GM12878 (cell line): ENCODE results near the gene GID4.

Experiments
- ATF7 ChIP-seq: fragments of 450-650 bp; IDR thresholded peaks from 2 replicates; pipeline ENCODE4 v1.6.1; 2016; ENCODE audit warnings: low read depth, mild to moderate bottlenecking
- FOXM1 ChIP-seq: IDR thresholded peaks from 2 replicates; pipeline ENCODE4 v1.6.1; 2012; ENCODE audit warnings: low read depth, mild to moderate bottlenecking, inconsistent platforms, low read length, moderate library complexity
- GABPA ChIP-seq: IDR thresholded peaks from 2 replicates; pipeline ENCODE4 v1.6.1; 2014; ENCODE audit warnings: antibody characterized with exemption, low read depth, mild to moderate bottlenecking, inconsistent platforms
- HDAC2 ChIP-seq: fragments of 200-600 bp; sonication (generic); IDR thresholded peaks from 2 replicates; pipeline ENCODE4 v1.6.1; 2017
- JUNB ChIP-seq: IDR thresholded peaks from 2 replicates; pipeline ENCODE4 v1.6.1; 2016; ENCODE audit warnings: antibody characterized with exemption, mild to moderate bottlenecking
- MTA3 ChIP-seq: IDR thresholded peaks from 2 replicates; pipeline ENCODE4 v1.6.1; 2012; ENCODE audit warnings: low read length, inconsistent platforms, borderline replicate concordance
- NFIC ChIP-seq: IDR thresholded peaks from 2 replicates; pipeline ENCODE4 v1.6.1; 2012; ENCODE audit warnings: low read depth, mild to moderate bottlenecking, inconsistent platforms, low read length, moderate library complexity
- POLR2A ChIP-seq: IDR thresholded peaks from 2 replicates; pipeline ENCODE4 v1.6.1; 2011; ENCODE audit warnings: low read depth, mild to moderate bottlenecking, low read length
- SUZ12 ChIP-seq: fragments of 200-600 bp; sonication (generic); IDR thresholded peaks from one replicate; pipeline ENCODE4 v1.6.1; 2018; ENCODE audit warnings: antibody characterized with exemption, mild to moderate bottlenecking; ENCODE audit not compliant: unreplicated experiment
- TF ChIP-seq, protein P1 (sequence below): fragments of 150-350 bp; IDR thresholded peaks from 2 replicates; pipeline ENCODE4 v1.6.1; 2016; ENCODE audit warnings: low read depth, low read length
- TF ChIP-seq, protein P2 (sequence below): IDR thresholded peaks from 2 replicates; pipeline ENCODE4 v1.6.1; 2012; ENCODE audit warnings: mild to moderate bottlenecking, low read depth, low read length
- TF ChIP-seq, protein P3 (sequence below): IDR thresholded peaks from 2 replicates; pipeline ENCODE4 v1.6.1; 2012; ENCODE audit warnings: low read depth, low read length, improper control_type of control experiment
- TF ChIP-seq, protein P4 (sequence below), 3 experiments: IDR thresholded peaks in 2 of 3; conservative IDR thresholded peaks in 1 of 3; 2 replicates each; pipeline ENCODE4 v1.5.1; 2011; ENCODE audit warnings: low read depth in 3 of 3, low read length in 3 of 3, mild to moderate bottlenecking in 3 of 3, control low read depth in 2 of 3, moderate library complexity in 2 of 3, inconsistent platforms in 1 of 3, mixed read lengths in 1 of 3; ENCODE audit not compliant: control insufficient read depth in 2 of 3, insufficient read depth in 1 of 3; ENCODE audit errors: extremely low read depth in 1 of 3

DNA sequence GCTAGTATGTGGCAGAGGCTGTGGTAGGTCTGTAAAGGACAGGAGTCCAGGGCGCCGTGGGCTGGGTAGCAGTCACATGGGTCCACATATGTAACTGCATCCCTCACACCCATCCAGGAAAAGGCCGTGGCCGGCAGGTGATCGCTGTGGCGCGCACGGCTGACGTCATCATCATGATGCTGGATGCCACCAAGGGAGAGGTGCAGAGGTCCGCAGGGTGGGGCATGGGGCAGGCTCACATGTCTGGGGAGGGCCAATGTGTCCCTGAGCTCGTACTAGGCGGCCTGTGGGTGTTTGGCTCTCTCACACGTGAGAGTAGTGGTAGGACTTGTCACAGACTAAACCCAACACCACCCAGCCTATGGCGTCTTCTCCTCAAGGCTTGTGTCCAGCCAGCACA is 60.3 kb downstream of the GID4 start:
- TF ChIP-seq SUZ12: no peak
- TF ChIP-seq, protein P1, sequence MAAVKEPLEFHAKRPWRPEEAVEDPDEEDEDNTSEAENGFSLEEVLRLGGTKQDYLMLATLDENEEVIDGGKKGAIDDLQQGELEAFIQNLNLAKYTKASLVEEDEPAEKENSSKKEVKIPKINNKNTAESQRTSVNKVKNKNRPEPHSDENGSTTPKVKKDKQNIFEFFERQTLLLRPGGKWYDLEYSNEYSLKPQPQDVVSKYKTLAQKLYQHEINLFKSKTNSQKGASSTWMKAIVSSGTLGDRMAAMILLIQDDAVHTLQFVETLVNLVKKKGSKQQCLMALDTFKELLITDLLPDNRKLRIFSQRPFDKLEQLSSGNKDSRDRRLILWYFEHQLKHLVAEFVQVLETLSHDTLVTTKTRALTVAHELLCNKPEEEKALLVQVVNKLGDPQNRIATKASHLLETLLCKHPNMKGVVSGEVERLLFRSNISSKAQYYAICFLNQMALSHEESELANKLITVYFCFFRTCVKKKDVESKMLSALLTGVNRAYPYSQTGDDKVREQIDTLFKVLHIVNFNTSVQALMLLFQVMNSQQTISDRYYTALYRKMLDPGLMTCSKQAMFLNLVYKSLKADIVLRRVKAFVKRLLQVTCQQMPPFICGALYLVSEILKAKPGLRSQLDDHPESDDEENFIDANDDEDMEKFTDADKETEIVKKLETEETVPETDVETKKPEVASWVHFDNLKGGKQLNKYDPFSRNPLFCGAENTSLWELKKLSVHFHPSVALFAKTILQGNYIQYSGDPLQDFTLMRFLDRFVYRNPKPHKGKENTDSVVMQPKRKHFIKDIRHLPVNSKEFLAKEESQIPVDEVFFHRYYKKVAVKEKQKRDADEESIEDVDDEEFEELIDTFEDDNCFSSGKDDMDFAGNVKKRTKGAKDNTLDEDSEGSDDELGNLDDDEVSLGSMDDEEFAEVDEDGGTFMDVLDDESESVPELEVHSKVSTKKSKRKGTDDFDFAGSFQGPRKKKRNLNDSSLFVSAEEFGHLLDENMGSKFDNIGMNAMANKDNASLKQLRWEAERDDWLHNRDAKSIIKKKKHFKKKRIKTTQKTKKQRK: no peak
- no peak for TF ChIP-seq JUNB
- no peak for TF ChIP-seq ATF7
- no peak for TF ChIP-seq NFIC
- TF ChIP-seq GABPA: no peak
- TF ChIP-seq, protein P2, sequence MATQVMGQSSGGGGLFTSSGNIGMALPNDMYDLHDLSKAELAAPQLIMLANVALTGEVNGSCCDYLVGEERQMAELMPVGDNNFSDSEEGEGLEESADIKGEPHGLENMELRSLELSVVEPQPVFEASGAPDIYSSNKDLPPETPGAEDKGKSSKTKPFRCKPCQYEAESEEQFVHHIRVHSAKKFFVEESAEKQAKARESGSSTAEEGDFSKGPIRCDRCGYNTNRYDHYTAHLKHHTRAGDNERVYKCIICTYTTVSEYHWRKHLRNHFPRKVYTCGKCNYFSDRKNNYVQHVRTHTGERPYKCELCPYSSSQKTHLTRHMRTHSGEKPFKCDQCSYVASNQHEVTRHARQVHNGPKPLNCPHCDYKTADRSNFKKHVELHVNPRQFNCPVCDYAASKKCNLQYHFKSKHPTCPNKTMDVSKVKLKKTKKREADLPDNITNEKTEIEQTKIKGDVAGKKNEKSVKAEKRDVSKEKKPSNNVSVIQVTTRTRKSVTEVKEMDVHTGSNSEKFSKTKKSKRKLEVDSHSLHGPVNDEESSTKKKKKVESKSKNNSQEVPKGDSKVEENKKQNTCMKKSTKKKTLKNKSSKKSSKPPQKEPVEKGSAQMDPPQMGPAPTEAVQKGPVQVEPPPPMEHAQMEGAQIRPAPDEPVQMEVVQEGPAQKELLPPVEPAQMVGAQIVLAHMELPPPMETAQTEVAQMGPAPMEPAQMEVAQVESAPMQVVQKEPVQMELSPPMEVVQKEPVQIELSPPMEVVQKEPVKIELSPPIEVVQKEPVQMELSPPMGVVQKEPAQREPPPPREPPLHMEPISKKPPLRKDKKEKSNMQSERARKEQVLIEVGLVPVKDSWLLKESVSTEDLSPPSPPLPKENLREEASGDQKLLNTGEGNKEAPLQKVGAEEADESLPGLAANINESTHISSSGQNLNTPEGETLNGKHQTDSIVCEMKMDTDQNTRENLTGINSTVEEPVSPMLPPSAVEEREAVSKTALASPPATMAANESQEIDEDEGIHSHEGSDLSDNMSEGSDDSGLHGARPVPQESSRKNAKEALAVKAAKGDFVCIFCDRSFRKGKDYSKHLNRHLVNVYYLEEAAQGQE: no peak
- TF ChIP-seq POLR2A: no peak; the same call in 1 of the 2 replicates
- TF ChIP-seq MTA3: no peak
- TF ChIP-seq FOXM1: no peak
- TF ChIP-seq, protein P3, sequence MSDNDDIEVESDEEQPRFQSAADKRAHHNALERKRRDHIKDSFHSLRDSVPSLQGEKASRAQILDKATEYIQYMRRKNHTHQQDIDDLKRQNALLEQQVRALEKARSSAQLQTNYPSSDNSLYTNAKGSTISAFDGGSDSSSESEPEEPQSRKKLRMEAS: no peak
- no peak for TF ChIP-seq HDAC2
- TF ChIP-seq, protein P4, sequence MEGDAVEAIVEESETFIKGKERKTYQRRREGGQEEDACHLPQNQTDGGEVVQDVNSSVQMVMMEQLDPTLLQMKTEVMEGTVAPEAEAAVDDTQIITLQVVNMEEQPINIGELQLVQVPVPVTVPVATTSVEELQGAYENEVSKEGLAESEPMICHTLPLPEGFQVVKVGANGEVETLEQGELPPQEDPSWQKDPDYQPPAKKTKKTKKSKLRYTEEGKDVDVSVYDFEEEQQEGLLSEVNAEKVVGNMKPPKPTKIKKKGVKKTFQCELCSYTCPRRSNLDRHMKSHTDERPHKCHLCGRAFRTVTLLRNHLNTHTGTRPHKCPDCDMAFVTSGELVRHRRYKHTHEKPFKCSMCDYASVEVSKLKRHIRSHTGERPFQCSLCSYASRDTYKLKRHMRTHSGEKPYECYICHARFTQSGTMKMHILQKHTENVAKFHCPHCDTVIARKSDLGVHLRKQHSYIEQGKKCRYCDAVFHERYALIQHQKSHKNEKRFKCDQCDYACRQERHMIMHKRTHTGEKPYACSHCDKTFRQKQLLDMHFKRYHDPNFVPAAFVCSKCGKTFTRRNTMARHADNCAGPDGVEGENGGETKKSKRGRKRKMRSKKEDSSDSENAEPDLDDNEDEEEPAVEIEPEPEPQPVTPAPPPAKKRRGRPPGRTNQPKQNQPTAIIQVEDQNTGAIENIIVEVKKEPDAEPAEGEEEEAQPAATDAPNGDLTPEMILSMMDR (IDR thresholded peaks at IDR 0.05 in 2 of 3, conservative IDR thresholded peaks at IDR 0.05 in 1 of 3; ENCODE audit: control insufficient read depth in 2 of 3, extremely low read depth in 1 of 3, insufficient read depth in 1 of 3, low read depth in 3 of 3, low read length in 3 of 3): no peak
